Bronchial epithelial cell (primary cell): ENCODE data around the gene ATG10. TPM values are rescaled to one million over a fixed set of nuclear protein-coding genes. Genes with fewer than 3 reads are reported as not detected.

Experiments
- DNase-seq: peaks from one replicate; pipeline ENCODE4 v3.0.0-alpha.2; 2010; ENCODE audit warnings: low read depth
- FAIRE-seq: peaks from 2 replicates; lab custom pipeline; 2011; peaks lifted over from hg19 to GRCh38; lab: Jason Lieb, UNC
- H3K27me3 ChIP-seq: 2 replicates; pipeline ENCODE4 v1.5.1; 2011; ENCODE audit warnings: low read length; ENCODE audit not compliant: control insufficient read depth, insufficient read depth
- H3K36me3 ChIP-seq: 2 replicates; pipeline ENCODE4 v1.5.1; 2011; ENCODE audit warnings: low read length; ENCODE audit not compliant: control insufficient read depth, insufficient read depth
- H3K4me3 ChIP-seq: 2 replicates; pipeline ENCODE4 v1.5.1; 2011; ENCODE audit warnings: mild to moderate bottlenecking, low read depth, low read length, control low read depth
- total RNA-seq: library from RNA; depleted of rRNA; stranded (reverse); fragments of >200 nt; gene quantifications from 2 replicates; pipeline ENCODE4 v1.2.1, GENCODE V29; 2014
- TF ChIP-seq, protein P1 (sequence below): IDR thresholded peaks from 2 replicates; pipeline ENCODE4 v1.5.1; 2011; ENCODE audit warnings: mild to moderate bottlenecking, moderate library complexity, low read length, control low read depth, inconsistent platforms; ENCODE audit not compliant: insufficient read depth, severe bottlenecking

The ATG10 gene
- total RNA-seq, 1 donor from 2014 or later: 9.7 TPM

DNA sequence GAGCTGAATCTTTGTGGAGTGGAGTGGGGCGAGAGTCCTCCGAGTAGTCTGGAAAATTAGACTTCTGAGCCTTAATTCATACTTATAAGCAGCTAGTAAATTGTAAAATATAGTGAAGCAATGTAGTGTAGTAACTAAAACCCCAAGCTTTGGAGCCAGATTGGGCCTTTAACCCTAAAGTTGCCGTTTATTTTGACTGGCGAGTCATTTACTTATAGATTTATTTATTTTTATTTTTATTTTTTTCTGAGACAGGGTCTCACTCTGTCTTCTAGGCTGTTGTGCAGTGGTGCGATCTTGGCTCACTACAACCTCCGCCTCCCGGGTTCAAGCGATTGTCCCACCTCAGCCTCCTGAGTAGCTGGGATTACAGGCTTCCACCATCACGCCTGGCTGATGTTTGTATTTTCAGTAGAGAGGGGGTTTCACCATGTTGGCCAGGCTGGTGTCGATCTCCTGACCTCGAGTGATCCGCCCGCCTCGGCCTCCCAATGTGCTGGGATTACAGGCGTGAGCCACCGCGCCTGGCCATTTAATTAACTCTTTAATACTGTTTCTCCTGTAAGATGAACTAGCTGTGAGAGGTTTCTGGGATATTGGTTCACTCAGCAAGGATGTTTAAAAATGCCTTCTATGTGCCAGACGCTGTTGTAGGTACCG is 307.0 kb downstream of the ATG10 start:
- Histone ChIP-seq H3K27me3 (no peaks in the 10 kb centered on the region), H3K4me3 (peak overlapping the region; percentile 93), H3K36me3 (peaks cover 11% of the 10 kb centered on the region)
- FAIRE-seq (no peak), DNase-seq (no peak)
- TF ChIP-seq, protein P1, sequence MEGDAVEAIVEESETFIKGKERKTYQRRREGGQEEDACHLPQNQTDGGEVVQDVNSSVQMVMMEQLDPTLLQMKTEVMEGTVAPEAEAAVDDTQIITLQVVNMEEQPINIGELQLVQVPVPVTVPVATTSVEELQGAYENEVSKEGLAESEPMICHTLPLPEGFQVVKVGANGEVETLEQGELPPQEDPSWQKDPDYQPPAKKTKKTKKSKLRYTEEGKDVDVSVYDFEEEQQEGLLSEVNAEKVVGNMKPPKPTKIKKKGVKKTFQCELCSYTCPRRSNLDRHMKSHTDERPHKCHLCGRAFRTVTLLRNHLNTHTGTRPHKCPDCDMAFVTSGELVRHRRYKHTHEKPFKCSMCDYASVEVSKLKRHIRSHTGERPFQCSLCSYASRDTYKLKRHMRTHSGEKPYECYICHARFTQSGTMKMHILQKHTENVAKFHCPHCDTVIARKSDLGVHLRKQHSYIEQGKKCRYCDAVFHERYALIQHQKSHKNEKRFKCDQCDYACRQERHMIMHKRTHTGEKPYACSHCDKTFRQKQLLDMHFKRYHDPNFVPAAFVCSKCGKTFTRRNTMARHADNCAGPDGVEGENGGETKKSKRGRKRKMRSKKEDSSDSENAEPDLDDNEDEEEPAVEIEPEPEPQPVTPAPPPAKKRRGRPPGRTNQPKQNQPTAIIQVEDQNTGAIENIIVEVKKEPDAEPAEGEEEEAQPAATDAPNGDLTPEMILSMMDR: no peak

DNA sequence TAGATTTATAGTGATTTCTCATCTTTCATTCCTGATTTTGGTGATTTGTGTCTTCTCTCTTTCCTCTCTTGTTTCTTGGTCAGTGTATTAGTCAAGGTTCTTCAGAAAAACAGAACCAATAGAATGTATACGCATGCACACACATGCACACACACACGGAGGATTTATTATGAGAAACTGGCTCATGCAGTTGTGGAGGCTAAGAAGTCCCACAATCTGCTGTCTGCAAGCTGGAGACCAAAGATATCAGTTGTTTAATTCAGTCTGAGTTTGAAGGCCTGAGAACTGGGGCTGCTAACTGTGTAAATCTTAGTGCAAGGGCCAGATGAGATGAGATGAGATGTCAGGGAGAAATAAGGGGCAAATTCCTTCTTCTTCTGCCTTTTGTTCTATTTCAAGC is 312.1 kb downstream of the ATG10 start:
- no peaks in the 10 kb centered on the region for H3K27me3 ChIP-seq
- TF ChIP-seq, protein P1: no peak
- DNase-seq (no peak), FAIRE-seq (no peak)
- no peaks in the 10 kb centered on the region for H3K36me3 ChIP-seq
- no peak overlapping the region for H3K4me3 ChIP-seq

DNA sequence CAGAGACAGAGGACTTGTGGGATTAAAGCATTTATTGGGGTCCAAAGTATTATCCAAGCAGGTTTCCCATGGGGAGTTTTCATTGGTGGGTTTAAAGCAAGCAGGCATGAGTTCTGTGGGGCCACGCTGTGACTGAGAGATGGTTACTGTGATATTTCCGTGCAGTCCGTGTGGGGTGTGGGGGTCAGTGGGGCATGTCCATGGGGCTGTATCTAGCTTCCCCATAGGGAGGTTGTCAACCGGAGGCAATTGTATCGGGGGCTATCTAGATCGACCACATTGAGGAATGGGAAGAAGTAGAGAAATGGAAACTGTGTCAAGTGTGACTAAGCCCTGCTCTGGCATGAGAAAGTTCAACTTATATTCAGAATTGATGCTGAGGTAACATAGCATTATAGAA is 313.4 kb downstream of the ATG10 start:
- H3K36me3 ChIP-seq: no peaks in the 10 kb centered on the region
- H3K27me3 ChIP-seq: no peaks in the 10 kb centered on the region
- DNase-seq (no peak), FAIRE-seq (no peak)
- no peak overlapping the region for H3K4me3 ChIP-seq
- TF ChIP-seq, protein P1: no peak

DNA sequence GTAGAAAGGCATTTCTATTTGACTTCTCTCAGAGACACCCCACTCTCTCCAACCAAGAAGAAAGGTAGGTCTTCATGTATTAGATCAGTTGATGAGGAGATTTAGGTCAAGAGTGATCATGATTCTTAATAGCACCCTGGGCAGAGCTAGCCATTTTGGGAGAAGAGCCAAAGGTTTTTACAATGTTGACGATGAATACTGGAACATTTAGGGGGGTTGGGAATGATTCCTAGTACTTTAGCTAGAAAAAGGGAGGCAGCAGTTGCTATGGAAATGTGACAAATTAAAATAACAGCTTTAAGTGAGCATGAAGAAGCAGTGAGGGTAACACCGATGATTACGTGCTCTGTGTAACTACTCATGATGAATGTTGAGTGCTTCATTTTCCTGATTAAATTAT is 315.8 kb downstream of the ATG10 start:
- H3K36me3 ChIP-seq: no peaks in the 10 kb centered on the region
- no peak for FAIRE-seq

DNA sequence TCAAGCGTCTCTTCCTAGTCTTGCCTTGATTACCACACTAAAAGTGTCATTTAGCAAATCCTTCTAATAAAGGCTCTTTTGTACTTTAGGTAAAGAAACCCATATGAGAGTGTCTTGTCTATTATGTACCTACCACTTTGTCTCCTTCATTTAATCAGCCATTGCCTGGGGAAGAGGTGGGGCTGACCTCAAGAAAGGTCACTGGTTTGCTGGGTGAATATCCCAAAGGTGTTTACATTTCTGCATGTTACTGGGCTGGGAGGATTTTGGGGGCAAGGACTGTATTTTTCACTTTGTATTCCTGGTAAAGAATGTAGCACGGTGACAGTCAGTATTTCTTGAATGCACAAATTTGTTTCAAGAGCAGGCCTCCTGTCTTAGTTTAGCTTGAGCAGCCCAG is 318.2 kb downstream of the ATG10 start:
- no peaks in the 10 kb centered on the region for H3K36me3 ChIP-seq
- FAIRE-seq (no peak), DNase-seq (no peak)
- H3K27me3 ChIP-seq: no peaks in the 10 kb centered on the region
- TF ChIP-seq, protein P1: no peak
- no peak overlapping the region for H3K4me3 ChIP-seq

More for the DNA sequence above, 315.8 kb downstream of the ATG10 start:
- H3K4me3 ChIP-seq: no peak overlapping the region
- no peaks in the 10 kb centered on the region for H3K27me3 ChIP-seq
- TF ChIP-seq, protein P1: no peak
- DNase-seq: no peak

DNA sequence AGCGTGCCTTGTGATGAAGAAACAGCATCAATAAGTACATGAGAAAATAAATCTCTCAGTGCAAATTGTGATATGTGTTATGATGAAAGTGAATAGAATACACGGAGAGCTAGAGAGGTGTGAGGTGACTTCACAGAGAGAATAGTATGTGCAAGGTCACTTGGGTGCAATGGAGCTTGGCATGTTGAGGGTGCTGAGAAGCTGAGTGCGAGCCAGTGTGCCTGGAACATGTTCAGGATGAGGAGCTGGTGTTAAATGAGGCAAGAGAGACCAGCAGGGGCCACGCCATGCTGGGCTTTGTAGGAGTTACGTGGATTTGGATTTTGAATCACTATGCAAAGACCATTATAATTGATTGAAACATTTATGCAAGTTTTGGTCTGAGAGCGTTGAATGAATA is 319.1 kb downstream of the ATG10 start:
- Histone ChIP-seq H3K4me3 (no peak overlapping the region), H3K27me3 (no peaks in the 10 kb centered on the region), H3K36me3 (no peaks in the 10 kb centered on the region)
- TF ChIP-seq, protein P1: no peak
- DNase-seq (no peak), FAIRE-seq (no peak)
